DOHH2 (cell line): ENCODE measurements around the gene IGF2BP2.

Source experiments
- H3F3A ChIP-seq: fragments of 200-600 bp; sonication (generic), shearing (Covaris generic); 2 replicates; pipeline ENCODE4 v1.6.0; 2016; ENCODE audit warnings: antibody characterized with exemption, mild to moderate bottlenecking; ENCODE audit not compliant: control insufficient read depth, insufficient read depth
- H3K27ac ChIP-seq: fragments of 200-600 bp; sonication (generic); 2 replicates; pipeline ENCODE4 v1.5.1; 2014; ENCODE audit warnings: low read depth, mild to moderate bottlenecking, low read length, moderate library complexity
- H3K27me3 ChIP-seq: fragments of 200-600 bp; sonication (generic); 2 replicates; pipeline ENCODE4 v1.6.1; 2014; ENCODE audit warnings: mild to moderate bottlenecking, low read length, mixed read lengths; ENCODE audit not compliant: control insufficient read depth
- H3K36me3 ChIP-seq: fragments of 200-600 bp; sonication (generic); 2 replicates; pipeline ENCODE4 v1.6.1; 2014; ENCODE audit warnings: mild to moderate bottlenecking, low read length, moderate library complexity, mixed read lengths; ENCODE audit not compliant: control insufficient read depth
- H3K4me1 ChIP-seq: fragments of 200-600 bp; sonication (generic); 2 replicates; pipeline ENCODE4 v1.6.1; 2014; ENCODE audit warnings: mild to moderate bottlenecking, low read length, mixed read lengths; ENCODE audit not compliant: control insufficient read depth
- H3K4me2 ChIP-seq: fragments of 200-600 bp; sonication (generic); 2 replicates; pipeline ENCODE4 v1.6.0; 2014; ENCODE audit warnings: mild to moderate bottlenecking, low read length, moderate library complexity
- H3K4me3 ChIP-seq: fragments of 200-600 bp; sonication (generic); 2 replicates; pipeline ENCODE4 v1.5.1; 2014; ENCODE audit warnings: mild to moderate bottlenecking, low read length, mixed read lengths
- H3K79me2 ChIP-seq: fragments of 200-600 bp; sonication (generic); 2 replicates; pipeline ENCODE4 v1.6.1; 2014; ENCODE audit warnings: mild to moderate bottlenecking, low read length, mixed read lengths; ENCODE audit not compliant: control insufficient read depth
- H3K9me2 ChIP-seq: fragments of 200-600 bp; sonication (generic); replicated peaks from 2 replicates; pipeline ENCODE4 v1.6.1; 2014; ENCODE audit warnings: mild to moderate bottlenecking, low read length, mixed read lengths; ENCODE audit not compliant: control insufficient read depth
- H3K9me3 ChIP-seq: fragments of 200-600 bp; sonication (generic); 2 replicates; pipeline ENCODE4 v1.6.1; 2014; ENCODE audit warnings: antibody characterized with exemption, low read length, mixed read lengths; ENCODE audit not compliant: control insufficient read depth, insufficient read depth
- H4K20me1 ChIP-seq: fragments of 200-600 bp; sonication (generic); 2 replicates; pipeline ENCODE4 v1.6.0; 2014; ENCODE audit warnings: low read depth, mild to moderate bottlenecking, antibody characterized with exemption, low read length, moderate library complexity; ENCODE audit not compliant: control insufficient read depth, insufficient read depth
- CTCF ChIP-seq: fragments of 200-600 bp; sonication (generic); IDR thresholded peaks from one replicate; pipeline ENCODE4 v1.5.1; 2014; ENCODE audit warnings: antibody characterized with exemption, mild to moderate bottlenecking, low read depth, low read length; ENCODE audit not compliant: poor library complexity, severe bottlenecking
- EZH2phosphoT487 ChIP-seq: fragments of 200-600 bp; sonication (generic); IDR thresholded peaks from 2 replicates; pipeline ENCODE4 v1.6.1; 2017; ENCODE audit warnings: borderline replicate concordance, mild to moderate bottlenecking, antibody characterized with exemption, low read length, moderate library complexity, mixed read lengths

Gene IGF2BP2

GRCh38 chr3:185605566-185605965 is 219.3 kb downstream of the IGF2BP2 start:
- Histone ChIP-seq H3F3A (no peaks in the 10 kb centered on the region), H3K36me3 (peaks cover 61% of the 10 kb centered on the region), H3K27me3 (no peaks in the 10 kb centered on the region), H3K27ac (no peak overlapping the region), H3K9me3 (no peaks in the 10 kb centered on the region), H3K4me1 (no peaks in the 10 kb centered on the region), H3K9me2 (no peaks in the 10 kb centered on the region), H3K79me2 (no peaks in the 10 kb centered on the region), H4K20me1 (no peaks in the 10 kb centered on the region), H3K4me3 (no peak overlapping the region), H3K4me2 (no peak overlapping the region)
- TF ChIP-seq CTCF = no peak
- no peak for TF ChIP-seq EZH2phosphoT487

GRCh38 chr3:185595526-185595925 is 229.3 kb downstream of the IGF2BP2 start:
- H3K4me3 ChIP-seq = peak overlapping the region; percentile 43
- no peaks in the 10 kb centered on the region for H3K9me3 ChIP-seq
- H3K36me3 ChIP-seq = peaks cover 39% of the 10 kb centered on the region
- no peaks in the 10 kb centered on the region for H3K27me3 ChIP-seq
- H3K4me2 ChIP-seq = peak overlapping the region; percentile 66
- H3K79me2 ChIP-seq = peaks cover 21% of the 10 kb centered on the region
- no peaks in the 10 kb centered on the region for H3K9me2 ChIP-seq
- TF ChIP-seq EZH2phosphoT487 (no peak), CTCF (no peak)
- H3K4me1 ChIP-seq = peaks cover 35% of the 10 kb centered on the region
- H3K27ac ChIP-seq = peak overlapping the region; percentile 78
- H4K20me1 ChIP-seq = no peaks in the 10 kb centered on the region
- H3F3A ChIP-seq = peaks cover 8% of the 10 kb centered on the region

GRCh38 chr3:185594073-185594472 is 230.8 kb downstream of the IGF2BP2 start:
- peak overlapping the region; percentile 43 for H3K27ac ChIP-seq
- H3K27me3 ChIP-seq = no peaks in the 10 kb centered on the region
- peaks cover 35% of the 10 kb centered on the region for H3K4me1 ChIP-seq
- no peak for TF ChIP-seq EZH2phosphoT487
- no peak for TF ChIP-seq CTCF
- H3K79me2 ChIP-seq = peaks cover 29% of the 10 kb centered on the region
- no peaks in the 10 kb centered on the region for H3K9me3 ChIP-seq
- H3F3A ChIP-seq = peaks cover 8% of the 10 kb centered on the region
- H3K4me3 ChIP-seq = 0 out of 2 replicates have a peak overlapping the region, but pooled peaks have one; percentile 15
- H3K4me2 ChIP-seq = peak overlapping the region; percentile 33
- no peaks in the 10 kb centered on the region for H4K20me1 ChIP-seq
- no peaks in the 10 kb centered on the region for H3K9me2 ChIP-seq
- H3K36me3 ChIP-seq = peaks cover 29% of the 10 kb centered on the region
